Right atrium auricular region (tissue), 2 donors: Measurements from ENCODE around the gene DCTD. TPM values are rescaled to one million over a fixed set of nuclear protein-coding genes. Genes with fewer than 3 reads are reported as not detected.

Experiments
- DNase-seq: peaks from one replicate; pipeline ENCODE4 v3.0.0-alpha.2; 2019; ENCODE audit warnings: low spot score
- H3K27ac ChIP-seq, 2 donors: fragments of 200-600 bp; sonication (generic); 1 replicate in 1 of 2; 2 replicates in 1 of 2; pipeline ENCODE4 v1.5.1; 2016 to 2019
- H3K27me3 ChIP-seq, 2 donors: fragments of 200-600 bp; sonication (generic); one replicate each; pipeline versions ENCODE4 v1.5.1 to v1.6.0; 2017 to 2019
- H3K36me3 ChIP-seq: fragments of 200-600 bp; sonication (generic); one replicate; pipeline ENCODE4 v1.5.1; 2016
- H3K4me1 ChIP-seq, 2 donors: fragments of 200-600 bp; sonication (generic); one replicate each; pipeline versions ENCODE4 v1.5.1 to v1.6.0; 2017 to 2019
- H3K4me3 ChIP-seq, 2 donors: fragments of 200-600 bp; sonication (generic); 1 replicate in 1 of 2; 2 replicates in 1 of 2; pipeline ENCODE4 v1.5.1; 2017 to 2019; ENCODE audit warnings: mild to moderate bottlenecking in 1 of 2, moderate library complexity in 1 of 2
- H3K9me3 ChIP-seq, 2 donors: fragments of 200-600 bp; sonication (generic); one replicate each; pipeline ENCODE4 v1.5.1; 2019
- total RNA-seq, 2 donors: library from RNA; depleted of rRNA; stranded (reverse); fragments of >200 nt; gene quantifications; one replicate each; pipeline ENCODE4 v1.1.0, GENCODE V29; 2016
- TF ChIP-seq, protein P1 (sequence below), 2 donors: fragments of 200-600 bp; sonication (generic); IDR thresholded peaks; one replicate each; pipeline ENCODE4 v1.5.1; 2019; ENCODE audit warnings: antibody characterized with exemption in 2 of 2

Gene DCTD
- total RNA-seq, 2 donors from 2014 or later: 25.8 to 37.5 TPM

DNA sequence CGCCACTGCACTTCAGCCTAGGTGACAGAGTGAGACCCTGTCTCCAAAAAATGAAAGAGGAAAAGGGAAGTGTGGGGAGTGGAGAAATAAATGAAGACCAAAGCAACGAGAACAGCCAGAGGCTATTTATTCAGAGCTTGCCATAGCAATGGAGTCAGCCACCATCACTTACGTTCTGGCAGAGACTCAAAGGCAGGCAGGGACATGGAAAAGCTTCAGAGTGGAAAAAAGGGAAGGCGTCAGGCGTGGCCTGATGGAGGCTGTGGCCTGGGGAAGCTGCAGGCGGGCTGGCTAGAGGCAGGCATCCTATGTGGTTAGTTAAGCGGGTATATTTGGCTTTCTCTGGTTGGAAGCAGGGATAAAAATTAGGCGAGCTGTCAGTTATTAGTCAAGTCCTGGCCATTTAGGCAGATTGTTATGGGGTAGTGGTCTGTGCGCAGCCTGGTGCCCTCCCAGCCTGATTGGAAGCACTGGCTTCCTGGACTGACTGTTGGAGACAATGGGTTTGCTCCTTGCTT is 73.3 kb downstream of the DCTD start:
- no peaks in the 10 kb centered on the region for H3K36me3 ChIP-seq
- H3K27ac ChIP-seq: no peak overlapping the region
- TF ChIP-seq, protein P1, sequence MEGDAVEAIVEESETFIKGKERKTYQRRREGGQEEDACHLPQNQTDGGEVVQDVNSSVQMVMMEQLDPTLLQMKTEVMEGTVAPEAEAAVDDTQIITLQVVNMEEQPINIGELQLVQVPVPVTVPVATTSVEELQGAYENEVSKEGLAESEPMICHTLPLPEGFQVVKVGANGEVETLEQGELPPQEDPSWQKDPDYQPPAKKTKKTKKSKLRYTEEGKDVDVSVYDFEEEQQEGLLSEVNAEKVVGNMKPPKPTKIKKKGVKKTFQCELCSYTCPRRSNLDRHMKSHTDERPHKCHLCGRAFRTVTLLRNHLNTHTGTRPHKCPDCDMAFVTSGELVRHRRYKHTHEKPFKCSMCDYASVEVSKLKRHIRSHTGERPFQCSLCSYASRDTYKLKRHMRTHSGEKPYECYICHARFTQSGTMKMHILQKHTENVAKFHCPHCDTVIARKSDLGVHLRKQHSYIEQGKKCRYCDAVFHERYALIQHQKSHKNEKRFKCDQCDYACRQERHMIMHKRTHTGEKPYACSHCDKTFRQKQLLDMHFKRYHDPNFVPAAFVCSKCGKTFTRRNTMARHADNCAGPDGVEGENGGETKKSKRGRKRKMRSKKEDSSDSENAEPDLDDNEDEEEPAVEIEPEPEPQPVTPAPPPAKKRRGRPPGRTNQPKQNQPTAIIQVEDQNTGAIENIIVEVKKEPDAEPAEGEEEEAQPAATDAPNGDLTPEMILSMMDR (IDR thresholded peaks at IDR 0.05): no peak
- H3K4me1 ChIP-seq: no peaks in the 10 kb centered on the region
- H3K27me3 ChIP-seq: no peaks in the 10 kb centered on the region
- no peak for DNase-seq
- H3K9me3 ChIP-seq: no peaks in the 10 kb centered on the region
- H3K4me3 ChIP-seq: no peak overlapping the region

DNA sequence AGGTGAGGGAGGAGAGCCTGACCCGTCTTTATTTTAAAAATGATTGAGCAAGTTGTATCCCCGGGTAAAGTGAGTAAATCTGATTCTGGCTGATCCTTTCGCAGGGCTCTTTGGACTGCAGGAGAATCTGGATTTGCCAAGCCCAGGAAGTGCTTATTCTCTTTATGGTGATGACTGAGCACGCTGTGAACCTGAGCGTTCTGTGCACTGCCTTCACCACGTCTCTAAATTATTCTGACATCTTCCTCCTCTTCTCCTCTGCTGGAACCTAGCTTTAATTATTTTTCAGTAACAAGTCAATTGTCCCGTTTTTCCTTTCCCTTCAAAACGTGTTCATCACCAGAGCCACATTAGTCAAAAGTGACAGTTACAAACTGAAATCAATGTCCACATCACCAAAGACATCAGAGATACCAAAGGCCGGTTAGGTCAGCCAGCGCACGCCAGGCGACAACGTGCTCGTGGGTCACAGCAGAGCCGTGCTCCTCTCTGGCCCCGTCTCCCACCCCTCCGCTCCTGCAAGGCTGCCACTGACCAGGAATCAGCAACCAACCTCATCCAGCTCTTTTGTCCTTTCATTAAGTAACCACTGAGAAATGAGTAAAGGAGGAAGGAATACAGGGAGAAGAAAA is 74.3 kb downstream of the DCTD start:
- no peaks in the 10 kb centered on the region for H3K36me3 ChIP-seq
- no peak for DNase-seq
- H3K27me3 ChIP-seq: no peaks in the 10 kb centered on the region
- no peak overlapping the region for H3K27ac ChIP-seq
- H3K4me3 ChIP-seq: no peak overlapping the region
- H3K9me3 ChIP-seq: no peaks in the 10 kb centered on the region
- TF ChIP-seq, protein P1 (IDR thresholded peaks at IDR 0.05): no peak
- H3K4me1 ChIP-seq: no peaks in the 10 kb centered on the region

DNA sequence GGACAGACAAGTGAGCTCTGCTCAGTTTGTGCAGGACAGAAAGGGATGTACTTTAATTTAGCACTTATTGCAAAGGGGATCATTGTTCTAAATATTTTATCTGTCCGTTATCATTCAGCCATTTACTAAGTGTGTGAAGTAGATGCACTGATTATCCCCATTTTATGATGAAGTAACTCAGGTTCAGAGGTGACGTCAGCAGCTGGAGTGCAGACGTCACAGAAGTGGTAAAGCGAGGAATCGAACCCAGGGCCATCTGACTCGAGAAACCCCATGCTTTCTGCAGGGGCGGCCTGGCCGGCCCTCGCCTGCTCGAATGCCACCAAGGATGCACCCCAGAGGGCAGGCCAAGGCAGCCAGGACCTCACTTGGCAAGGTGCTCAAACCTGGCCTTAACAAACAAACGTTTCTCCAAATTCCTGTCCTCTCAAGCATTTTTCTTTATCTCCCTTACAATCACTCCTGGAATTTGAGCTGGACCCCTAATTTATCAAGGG is 75.0 kb downstream of the DCTD start:
- TF ChIP-seq, protein P1 (IDR thresholded peaks at IDR 0.05): no peak
- Histone ChIP-seq H3K27me3 (no peaks in the 10 kb centered on the region), H3K36me3 (no peaks in the 10 kb centered on the region), H3K27ac (no peak overlapping the region), H3K4me1 (no peaks in the 10 kb centered on the region), H3K9me3 (no peaks in the 10 kb centered on the region), H3K4me3 (no peak overlapping the region)
- DNase-seq: no peak

DNA sequence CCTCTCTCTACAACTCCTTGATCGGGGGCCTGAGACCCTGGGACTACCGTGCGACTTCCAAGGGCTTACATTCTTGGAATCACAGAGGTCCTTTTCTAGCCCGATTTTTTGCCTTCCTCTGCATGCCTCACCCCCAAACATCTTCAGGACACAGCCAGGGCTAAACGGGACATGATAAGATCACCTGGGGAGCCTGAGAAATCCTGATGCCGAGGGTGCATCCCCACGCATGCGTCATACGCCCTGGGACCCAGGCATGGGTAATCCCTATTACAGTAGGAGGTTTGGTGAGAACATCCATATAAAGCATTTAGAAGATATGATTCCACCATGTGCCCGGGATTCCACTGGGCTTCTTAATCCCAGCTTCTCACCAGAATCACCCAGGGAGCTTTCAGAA is 77.1 kb downstream of the DCTD start:
- no peak overlapping the region for H3K4me3 ChIP-seq
- H3K36me3 ChIP-seq: no peaks in the 10 kb centered on the region
- no peaks in the 10 kb centered on the region for H3K27me3 ChIP-seq
- H3K27ac ChIP-seq: no peak overlapping the region
- DNase-seq: no peak
- H3K9me3 ChIP-seq: no peaks in the 10 kb centered on the region
- H3K4me1 ChIP-seq: no peaks in the 10 kb centered on the region
- TF ChIP-seq, protein P1 (IDR thresholded peaks at IDR 0.05): no peak

Other genes starting within 250 kb of the DCTD start
- 10 to 100 TPM; 22.4 to 22.7 TPM for gene WWC2, start 181.9 kb upstream of the DCTD start, total RNA-seq